Muscle of leg (tissue), 16 donors: ENCODE measurements around the gene NATD1. TPM values are rescaled to one million over a fixed set of nuclear protein-coding genes. Genes with fewer than 3 reads are reported as not detected.

Experiments
- DNase-seq: peaks from one replicate; pipeline ENCODE4 v3.0.0; 2013
- H3K27ac ChIP-seq: one replicate; pipeline ENCODE4 v1.5.1; 2013; ENCODE audit warnings: mild to moderate bottlenecking, low read length, control low read depth
- H3K27me3 ChIP-seq: one replicate; pipeline ENCODE4 v1.6.1; 2013; ENCODE audit warnings: low read length; ENCODE audit not compliant: control insufficient read depth, insufficient read depth
- H3K36me3 ChIP-seq: one replicate; pipeline ENCODE4 v1.6.1; 2013; ENCODE audit warnings: low read length; ENCODE audit not compliant: control insufficient read depth, insufficient read depth
- H3K4me1 ChIP-seq: one replicate; pipeline ENCODE4 v1.6.1; 2013; ENCODE audit warnings: low read length; ENCODE audit not compliant: control insufficient read depth, insufficient read depth
- H3K4me3 ChIP-seq: one replicate; pipeline ENCODE4 v1.5.1; 2013; ENCODE audit warnings: low read length, control low read depth
- H3K9me3 ChIP-seq: replicated peaks from 2 replicates; pipeline ENCODE4 v1.6.1; 2013; ENCODE audit warnings: low read depth, low read length; ENCODE audit not compliant: control insufficient read depth
- WGBS: methylation state at CpG from one replicate; pipeline ENCODE4 v1.1.5; 2013; ENCODE audit warnings: missing lambda C conversion rate; ENCODE audit not compliant: insufficient coverage; 5-methylcytosine and 5-hydroxymethylcytosine counted together
- long read RNA-seq, 11 donors: transcript quantifications; one replicate each; lab custom pipeline, GENCODE V29; 2026
- polyA plus RNA-seq, 8 donors: library from polyadenylated mRNA; unstranded; fragments of 120-200 nt; gene quantifications; one replicate each; pipeline versions ENCODE4 v1.2.1 to v1.2.3, GENCODE V29; 2013; ENCODE audit warnings: inconsistent platforms in 1 of 8, low replicate concordance in 1 of 8; ENCODE audit not compliant: insufficient read length in 8 of 8, insufficient read depth in 1 of 8
- total RNA-seq: library from RNA; stranded (reverse); fragments of 120-200 nt; gene quantifications from one replicate; pipeline ENCODE4 v1.2.4, GENCODE V29; 2013

Gene NATD1
- total RNA-seq (8.7 TPM), polyA plus RNA-seq (10 to 100 TPM in 6 of 8 donors, 1 to 10 TPM in 2; 9.2 to 17.2 (median 16.2) TPM)
- long read RNA-seq, donor 1, full-length matches to known transcripts = 2 of 2 reads
- long read RNA-seq, donor 1, partial matches to known transcripts = 0 of 2 reads
- long read RNA-seq, donor 1, other reads (novel, unspliced or antisense) = 0 of 2 reads
- long read RNA-seq, donor 2, full-length matches to known transcripts = 2 of 2 reads
- long read RNA-seq, donor 2, partial matches to known transcripts = 0 of 2 reads
- long read RNA-seq, donor 2, other reads (novel, unspliced or antisense) = 0 of 2 reads
- long read RNA-seq, donor 3, full-length matches to known transcripts = 5 of 5 reads
- long read RNA-seq, donor 3, partial matches to known transcripts = 0 of 5 reads
- long read RNA-seq, donor 3, other reads (novel, unspliced or antisense) = 0 of 5 reads
- long read RNA-seq, donor 4, full-length matches to known transcripts = 8 of 8 reads
- long read RNA-seq, donor 4, partial matches to known transcripts = 0 of 8 reads
- long read RNA-seq, donor 4, other reads (novel, unspliced or antisense) = 0 of 8 reads
- long read RNA-seq, donor 5, full-length matches to known transcripts = 8 of 8 reads
- long read RNA-seq, donor 5, partial matches to known transcripts = 0 of 8 reads
- long read RNA-seq, donor 5, other reads (novel, unspliced or antisense) = 0 of 8 reads
- long read RNA-seq, donor 6, full-length matches to known transcripts = 7 of 7 reads
- long read RNA-seq, donor 6, partial matches to known transcripts = 0 of 7 reads
- long read RNA-seq, donor 6, other reads (novel, unspliced or antisense) = 0 of 7 reads
- long read RNA-seq, donor 7, full-length matches to known transcripts = 4 of 4 reads
- long read RNA-seq, donor 7, partial matches to known transcripts = 0 of 4 reads
- long read RNA-seq, donor 7, other reads (novel, unspliced or antisense) = 0 of 4 reads
- long read RNA-seq, donor 8, full-length matches to known transcripts = 2 of 2 reads
- long read RNA-seq, donor 8, partial matches to known transcripts = 0 of 2 reads
- long read RNA-seq, donor 8, other reads (novel, unspliced or antisense) = 0 of 2 reads
- long read RNA-seq, donor 9, full-length matches to known transcripts = 6 of 6 reads
- long read RNA-seq, donor 9, partial matches to known transcripts = 0 of 6 reads
- long read RNA-seq, donor 9, other reads (novel, unspliced or antisense) = 0 of 6 reads
- long read RNA-seq, donor 10, full-length matches to known transcripts = 2 of 2 reads
- long read RNA-seq, donor 10, partial matches to known transcripts = 0 of 2 reads
- long read RNA-seq, donor 10, other reads (novel, unspliced or antisense) = 0 of 2 reads
- long read RNA-seq, donor 11, full-length matches to known transcripts = 7 of 7 reads
- long read RNA-seq, donor 11, partial matches to known transcripts = 0 of 7 reads
- long read RNA-seq, donor 11, other reads (novel, unspliced or antisense) = 0 of 7 reads

GRCh38 chr17:21252796-21253645, at the start of gene NATD1:
TSS of gene NATD1 (minus strand) at chr17:21253410. CDS start at chr17:21253264, 146 bp downstream.
- H3K36me3 ChIP-seq = no peaks in the 10 kb centered on the region

GRCh38 chr17:21301593-21302550, 48.7 kb upstream of the NATD1 start:
- Histone ChIP-seq H3K27me3 (no peaks in the 10 kb centered on the region), H3K4me1 (peaks cover 10% of the 10 kb centered on the region), H3K27ac (no peak overlapping the region), H3K36me3 (peaks cover 51% of the 10 kb centered on the region), H3K9me3 (peaks cover 8% of the 10 kb centered on the region), H3K4me3 (no peak overlapping the region)
- no peak for DNase-seq
- WGBS = 70% methylated on average over 19 of the region's 19 CpGs

More at GRCh38 chr17:21252796-21253645, at the start of gene NATD1:
- WGBS = under 1% methylated on average over 109 of the region's 117 CpGs
- Histone ChIP-seq H3K4me1 (peaks cover 38% of the 10 kb centered on the region), H3K27me3 (no peaks in the 10 kb centered on the region), H3K4me3 (peak within 1 kb of the TSS; percentile 58), H3K9me3 (no peaks in the 10 kb centered on the region), H3K27ac (peak within 1 kb of the TSS; percentile 76)
- peak; percentile 94 for DNase-seq

- no peak for DNase-seq
- peaks cover 51% of the 10 kb centered on the region for H3K36me3 ChIP-seq
- H3K4me1 ChIP-seq = peaks cover 20% of the 10 kb centered on the region
- H3K27me3 ChIP-seq = no peaks in the 10 kb centered on the region
- no peak overlapping the region for H3K4me3 ChIP-seq
- H3K9me3 ChIP-seq = peaks cover 8% of the 10 kb centered on the region
- WGBS = 75% methylated on average over 31 of the region's 31 CpGs
- no peak overlapping the region for H3K27ac ChIP-seq
These were observed 47.7 kb upstream of the NATD1 start for GRCh38 chr17:21300601-21301571.

- peaks cover 51% of the 10 kb centered on the region for H3K36me3 ChIP-seq
- H3K27ac ChIP-seq = no peak overlapping the region
- H3K4me3 ChIP-seq = no peak overlapping the region
- peaks cover 28% of the 10 kb centered on the region for H3K4me1 ChIP-seq
- H3K9me3 ChIP-seq = peaks cover 11% of the 10 kb centered on the region
- no peak for DNase-seq
- WGBS = 50% methylated on average over 7 of the region's 7 CpGs
- H3K27me3 ChIP-seq = no peaks in the 10 kb centered on the region
These were observed 46.9 kb upstream of the NATD1 start for GRCh38 chr17:21299981-21300600.

- DNase-seq = no peak
- Histone ChIP-seq H3K36me3 (peaks cover 42% of the 10 kb centered on the region), H3K4me1 (peaks cover 36% of the 10 kb centered on the region), H3K27me3 (no peaks in the 10 kb centered on the region), H3K4me3 (no peak overlapping the region), H3K9me3 (peaks cover 17% of the 10 kb centered on the region), H3K27ac (no peak overlapping the region)
- WGBS = 55% methylated on average over 12 of the region's 13 CpGs
These were observed 45.8 kb upstream of the NATD1 start for GRCh38 chr17:21298983-21299519.

- peaks cover 17% of the 10 kb centered on the region for H3K9me3 ChIP-seq
- H3K36me3 ChIP-seq = peaks cover 38% of the 10 kb centered on the region
- no peak overlapping the region for H3K27ac ChIP-seq
- H3K4me1 ChIP-seq = peaks cover 39% of the 10 kb centered on the region
- no peaks in the 10 kb centered on the region for H3K27me3 ChIP-seq
- H3K4me3 ChIP-seq = no peak overlapping the region
- 69% methylated on average over 19 of the region's 22 CpGs for WGBS
- no peak for DNase-seq
These were observed 45.1 kb upstream of the NATD1 start for GRCh38 chr17:21298056-21298982.
